ENCODE results near the gene IQGAP2.

Gene IQGAP2

DNA sequence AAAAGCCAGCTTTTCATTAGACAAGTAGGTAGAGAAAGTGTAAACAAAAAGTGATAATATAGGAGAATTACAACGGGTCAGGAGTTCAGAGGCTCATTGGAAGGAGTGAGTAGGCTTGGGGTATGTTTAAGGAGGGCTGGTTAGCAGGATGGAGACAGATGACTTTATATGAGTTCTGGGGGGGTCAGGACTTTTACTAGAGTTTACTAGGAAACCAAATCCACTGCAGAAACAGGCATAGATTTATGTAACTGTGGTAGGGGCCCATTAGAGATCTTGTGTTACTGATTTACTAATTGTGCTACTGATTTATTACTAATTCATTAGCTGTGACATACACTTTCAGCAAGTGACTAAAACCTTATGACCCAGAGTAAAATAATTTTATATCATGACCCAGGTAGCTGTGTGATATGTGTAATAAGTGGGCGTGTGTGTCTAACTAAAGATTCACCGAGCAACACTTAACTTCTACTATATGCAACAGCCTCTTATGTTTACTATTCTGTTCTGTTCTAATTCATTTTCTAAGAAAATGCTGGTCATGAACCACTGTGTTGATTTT is 73.5 kb downstream of the IQGAP2 start:
- no peaks in the 10 kb centered on the region for H3F3A ChIP-seq (ENCODE audit: control insufficient read depth, insufficient read depth)
- no peaks in the 10 kb centered on the region for H4K20me1 ChIP-seq (ENCODE audit: control insufficient read depth, insufficient read depth, low read depth, low read length)
- no peaks in the 10 kb centered on the region for H3K27me3 ChIP-seq (ENCODE audit: control insufficient read depth, low read length)
- H3K27ac ChIP-seq (ENCODE audit: low read depth, low read length): no peak overlapping the region
- H3K4me1 ChIP-seq (ENCODE audit: control insufficient read depth, low read length): peaks cover 12% of the 10 kb centered on the region; the same call in 1 of the 2 replicates
- TF ChIP-seq, protein P1, sequence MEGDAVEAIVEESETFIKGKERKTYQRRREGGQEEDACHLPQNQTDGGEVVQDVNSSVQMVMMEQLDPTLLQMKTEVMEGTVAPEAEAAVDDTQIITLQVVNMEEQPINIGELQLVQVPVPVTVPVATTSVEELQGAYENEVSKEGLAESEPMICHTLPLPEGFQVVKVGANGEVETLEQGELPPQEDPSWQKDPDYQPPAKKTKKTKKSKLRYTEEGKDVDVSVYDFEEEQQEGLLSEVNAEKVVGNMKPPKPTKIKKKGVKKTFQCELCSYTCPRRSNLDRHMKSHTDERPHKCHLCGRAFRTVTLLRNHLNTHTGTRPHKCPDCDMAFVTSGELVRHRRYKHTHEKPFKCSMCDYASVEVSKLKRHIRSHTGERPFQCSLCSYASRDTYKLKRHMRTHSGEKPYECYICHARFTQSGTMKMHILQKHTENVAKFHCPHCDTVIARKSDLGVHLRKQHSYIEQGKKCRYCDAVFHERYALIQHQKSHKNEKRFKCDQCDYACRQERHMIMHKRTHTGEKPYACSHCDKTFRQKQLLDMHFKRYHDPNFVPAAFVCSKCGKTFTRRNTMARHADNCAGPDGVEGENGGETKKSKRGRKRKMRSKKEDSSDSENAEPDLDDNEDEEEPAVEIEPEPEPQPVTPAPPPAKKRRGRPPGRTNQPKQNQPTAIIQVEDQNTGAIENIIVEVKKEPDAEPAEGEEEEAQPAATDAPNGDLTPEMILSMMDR (IDR thresholded peaks at IDR 0.05; ENCODE audit: low read depth, low read length, poor library complexity, severe bottlenecking): no peak
- TF ChIP-seq EZH2phosphoT487 (IDR thresholded peaks at IDR 0.05; ENCODE audit: borderline replicate concordance, low read length): no peak
- no peaks in the 10 kb centered on the region for H3K9me3 ChIP-seq (ENCODE audit: control insufficient read depth, insufficient read depth, low read length)
- no peaks in the 10 kb centered on the region for H3K9me2 ChIP-seq (replicated peaks; ENCODE audit: control insufficient read depth, low read length)
- no peak overlapping the region for H3K4me2 ChIP-seq (ENCODE audit: low read length)
- no peaks in the 10 kb centered on the region for H3K36me3 ChIP-seq (ENCODE audit: control insufficient read depth, low read length)
- peaks cover 16% of the 10 kb centered on the region for H3K79me2 ChIP-seq (ENCODE audit: control insufficient read depth, low read length)
- H3K4me3 ChIP-seq (ENCODE audit: low read length): no peak overlapping the region

- Histone ChIP-seq H3K4me3 (ENCODE audit: low read length) (no peak overlapping the region), H4K20me1 (ENCODE audit: control insufficient read depth, insufficient read depth, low read depth, low read length) (no peaks in the 10 kb centered on the region), H3K27ac (ENCODE audit: low read depth, low read length) (no peak overlapping the region), H3K36me3 (ENCODE audit: control insufficient read depth, low read length) (no peaks in the 10 kb centered on the region), H3F3A (ENCODE audit: control insufficient read depth, insufficient read depth) (no peaks in the 10 kb centered on the region), H3K9me2 (replicated peaks; ENCODE audit: control insufficient read depth, low read length) (no peaks in the 10 kb centered on the region), H3K4me1 (ENCODE audit: control insufficient read depth, low read length) (peaks cover 12% of the 10 kb centered on the region; the same call in 1 of the 2 replicates), H3K79me2 (ENCODE audit: control insufficient read depth, low read length) (peaks cover 13% of the 10 kb centered on the region), H3K9me3 (ENCODE audit: control insufficient read depth, insufficient read depth, low read length) (no peaks in the 10 kb centered on the region), H3K4me2 (ENCODE audit: low read length) (no peak overlapping the region), H3K27me3 (ENCODE audit: control insufficient read depth, low read length) (no peaks in the 10 kb centered on the region)
- TF ChIP-seq, protein P1 (IDR thresholded peaks at IDR 0.05; ENCODE audit: low read depth, low read length, poor library complexity, severe bottlenecking): no peak
- no peak for TF ChIP-seq EZH2phosphoT487 (IDR thresholded peaks at IDR 0.05; ENCODE audit: borderline replicate concordance, low read length)
These were observed 74.0 kb downstream of the IQGAP2 start for GRCh38 chr5:76477061-76477460.

DNA sequence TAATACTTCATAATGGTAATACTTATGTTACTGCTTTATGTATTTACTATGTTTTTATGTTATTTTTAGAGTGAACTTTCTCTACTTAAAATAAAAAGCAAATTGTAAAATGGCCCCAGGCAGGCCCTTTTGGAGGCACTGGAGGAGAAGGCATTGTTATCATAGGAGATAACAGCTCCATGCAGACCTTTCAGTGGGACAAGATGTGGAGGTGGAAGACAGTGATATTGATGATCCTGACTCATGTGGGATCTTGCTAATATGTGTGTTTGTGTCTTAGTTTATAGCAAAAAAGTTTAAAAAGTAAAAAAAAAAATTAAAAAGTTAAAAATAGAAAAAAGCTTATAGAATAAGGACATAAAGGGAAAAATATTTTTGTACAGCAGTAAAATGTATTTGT is 74.5 kb downstream of the IQGAP2 start:
- no peak overlapping the region for H3K4me2 ChIP-seq (ENCODE audit: low read length)
- H3K4me1 ChIP-seq (ENCODE audit: control insufficient read depth, low read length): peaks cover 12% of the 10 kb centered on the region; the same call in 1 of the 2 replicates
- H3K9me2 ChIP-seq (replicated peaks; ENCODE audit: control insufficient read depth, low read length): no peaks in the 10 kb centered on the region
- no peaks in the 10 kb centered on the region for H3K9me3 ChIP-seq (ENCODE audit: control insufficient read depth, insufficient read depth, low read length)
- H3K27me3 ChIP-seq (ENCODE audit: control insufficient read depth, low read length): no peaks in the 10 kb centered on the region
- no peak overlapping the region for H3K27ac ChIP-seq (ENCODE audit: low read depth, low read length)
- no peak for TF ChIP-seq EZH2phosphoT487 (IDR thresholded peaks at IDR 0.05; ENCODE audit: borderline replicate concordance, low read length)
- TF ChIP-seq, protein P1 (IDR thresholded peaks at IDR 0.05; ENCODE audit: low read depth, low read length, poor library complexity, severe bottlenecking): no peak
- no peaks in the 10 kb centered on the region for H3F3A ChIP-seq (ENCODE audit: control insufficient read depth, insufficient read depth)
- H3K4me3 ChIP-seq (ENCODE audit: low read length): no peak overlapping the region
- H3K36me3 ChIP-seq (ENCODE audit: control insufficient read depth, low read length): no peaks in the 10 kb centered on the region
- peaks cover 10% of the 10 kb centered on the region for H3K79me2 ChIP-seq (ENCODE audit: control insufficient read depth, low read length)
- no peaks in the 10 kb centered on the region for H4K20me1 ChIP-seq (ENCODE audit: control insufficient read depth, insufficient read depth, low read depth, low read length)

All from DOHH2 (cell line).